Calu3 (cell line): ENCODE data around the gene RPA1. TPM values are rescaled to one million over a fixed set of nuclear protein-coding genes. Genes with fewer than 3 reads are reported as not detected.

ENCODE experiments used
- BruUV-seq: library from RNA; stranded (reverse); fragments of 400-500 nt; replicated peaks from 2 replicates; lab custom pipeline; 2021; lab: Mats Ljungman, UMichigan
- CTCF ChIA-PET: fragments of 300-600 bp; sonication (Branson Sonifier 250); formaldehyde crosslinking; loops from one replicate; lab custom pipeline; 2022; ENCODE audit warnings: antibody characterized with exemption; lab: Charles Lee
- DNase-seq: peaks from one replicate; pipeline ENCODE4 v3.0.0; 2022
- H3K27ac Mint-ChIP-seq: one replicate; pipeline ENCODE4 v1.8.0; 2022; ENCODE audit warnings: mixed read lengths; ENCODE audit not compliant: unreplicated experiment
- H3K27me3 Mint-ChIP-seq: one replicate; pipeline ENCODE4 v1.8.0; 2022; ENCODE audit warnings: mixed read lengths; ENCODE audit not compliant: unreplicated experiment
- H3K36me3 Mint-ChIP-seq: one replicate; pipeline ENCODE4 v1.8.0; 2022; ENCODE audit warnings: mild to moderate bottlenecking, moderate library complexity, mixed read lengths; ENCODE audit not compliant: insufficient read depth, unreplicated experiment
- H3K4me1 Mint-ChIP-seq: one replicate; pipeline ENCODE4 v1.8.0; 2022; ENCODE audit warnings: mild to moderate bottlenecking, low read depth, mixed read lengths; ENCODE audit not compliant: unreplicated experiment
- H3K4me3 Mint-ChIP-seq: one replicate; pipeline ENCODE4 v1.8.0; 2022; ENCODE audit warnings: mild to moderate bottlenecking, low read depth, moderate library complexity, mixed read lengths; ENCODE audit not compliant: unreplicated experiment
- H3K9me3 Mint-ChIP-seq: one replicate; pipeline ENCODE4 v1.8.0; 2022; ENCODE audit warnings: low read depth, mixed read lengths; ENCODE audit not compliant: unreplicated experiment
- CTCF ChIP-seq: fragments of 200-600 bp; IDR thresholded peaks from one replicate; pipeline ENCODE4 v1.8.0; 2022; ENCODE audit warnings: antibody characterized with exemption; ENCODE audit not compliant: unreplicated experiment
- intact Hi-C: fragments of 100-400 bp; cut with micrococcal nuclease; formaldehyde crosslinking; loops from one replicate; pipeline ENCODE4 v1.10.0; 2022; ENCODE audit not compliant: unreplicated experiment
- total RNA-seq: library from RNA; stranded (reverse); gene quantifications from 2 replicates; pipeline ENCODE4 v1.2.3, GENCODE V29; 2022

RPA1 gene
- total RNA-seq, 1 experiment from 2014 or later, result 87.5 TPM

- Mint-ChIP-seq H3K9me3 (no peaks in the 10 kb centered on the region), H3K4me3 (no peak overlapping the region), H3K27me3 (peaks cover 48% of the 10 kb centered on the region), H3K36me3 (no peaks in the 10 kb centered on the region), H3K4me1 (no peaks in the 10 kb centered on the region), H3K27ac (no peak overlapping the region)
- BruUV-seq, result no TSS peak
- CTCF ChIA-PET, result interaction anchor here (4.6 kb wide), 1 partner anchor 113 kb away, joined by 69 read pairs; the partner anchor contains the start of gene RTN4RL1
- no peak for DNase-seq
- TF ChIP-seq CTCF, result no peak
- intact Hi-C loops, result no loop called here
Measured at GRCh38 chr17:1912146-1912545, 82.3 kb downstream of the RPA1 start.

GRCh38 chr17:1913702-1914101 is 83.9 kb downstream of the RPA1 start:
- no peaks in the 10 kb centered on the region for H3K36me3 Mint-ChIP-seq
- no peak overlapping the region for H3K4me3 Mint-ChIP-seq
- TF ChIP-seq CTCF, result no peak
- H3K27me3 Mint-ChIP-seq, result peaks cover 41% of the 10 kb centered on the region
- H3K4me1 Mint-ChIP-seq, result no peaks in the 10 kb centered on the region
- intact Hi-C loops, result no loop called here
- no TSS peak for BruUV-seq
- no peak for DNase-seq
- H3K27ac Mint-ChIP-seq, result no peak overlapping the region
- no peaks in the 10 kb centered on the region for H3K9me3 Mint-ChIP-seq
- CTCF ChIA-PET, result interaction anchor here (0.7 kb wide), 1 partner anchor 110 kb away, joined by 3 read pairs; no protein-coding TSS in a partner anchor

- H3K4me3 Mint-ChIP-seq, result no peak overlapping the region
- no peaks in the 10 kb centered on the region for H3K4me1 Mint-ChIP-seq
- intact Hi-C loops, result no loop called here
- H3K27ac Mint-ChIP-seq, result no peak overlapping the region
- CTCF ChIA-PET, result no interaction called here
- TF ChIP-seq CTCF, result no peak
- no peaks in the 10 kb centered on the region for H3K9me3 Mint-ChIP-seq
- peaks cover 44% of the 10 kb centered on the region for H3K27me3 Mint-ChIP-seq
- H3K36me3 Mint-ChIP-seq, result no peaks in the 10 kb centered on the region
- DNase-seq, result no peak
- no TSS peak for BruUV-seq
Measured at GRCh38 chr17:1914661-1915083, 84.9 kb downstream of the RPA1 start.

- no TSS peak for BruUV-seq
- no peaks in the 10 kb centered on the region for H3K4me1 Mint-ChIP-seq
- no peak overlapping the region for H3K27ac Mint-ChIP-seq
- H3K4me3 Mint-ChIP-seq, result no peak overlapping the region
- H3K36me3 Mint-ChIP-seq, result no peaks in the 10 kb centered on the region
- DNase-seq, result no peak
- intact Hi-C loops, result no loop called here
- H3K9me3 Mint-ChIP-seq, result no peaks in the 10 kb centered on the region
- no peak for TF ChIP-seq CTCF
- H3K27me3 Mint-ChIP-seq, result peaks cover 53% of the 10 kb centered on the region
- CTCF ChIA-PET, result no interaction called here
Measured at GRCh38 chr17:1915889-1916288, 86.1 kb downstream of the RPA1 start.
